ENCODE measurements around the gene FBLN1. TPM values are rescaled to one million over a fixed set of nuclear protein-coding genes. Genes with fewer than 3 reads are reported as not detected.
A peak's percentile ranks its signal among the peaks of the same experiment; 100 is the strongest.

The FBLN1 gene
- total RNA-seq, 4 donors from 2014 or later: 48.6 to 92.1 (median 68.9) TPM

DNA sequence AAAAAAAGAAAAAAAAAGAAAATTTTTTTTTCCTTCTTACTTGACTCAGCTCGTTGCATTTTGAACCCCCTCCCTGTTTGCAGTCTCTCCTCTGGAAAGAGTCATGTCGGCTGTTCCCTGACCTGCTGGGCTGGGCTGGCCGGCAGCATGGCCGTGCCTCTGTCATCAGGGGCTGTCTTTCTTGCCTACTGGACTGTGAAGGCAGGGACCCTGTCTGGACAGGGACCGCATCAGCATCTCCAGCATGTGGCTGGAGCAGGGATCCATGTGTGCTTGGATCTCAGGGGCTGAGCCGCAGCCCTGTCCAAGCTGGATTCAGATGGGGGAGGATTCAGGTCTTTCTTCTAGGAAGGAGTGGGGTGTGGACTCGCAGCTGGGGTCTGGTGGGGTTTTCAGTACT is 15.5 kb downstream of the FBLN1 start:
- DNase-seq: no peak

DNA sequence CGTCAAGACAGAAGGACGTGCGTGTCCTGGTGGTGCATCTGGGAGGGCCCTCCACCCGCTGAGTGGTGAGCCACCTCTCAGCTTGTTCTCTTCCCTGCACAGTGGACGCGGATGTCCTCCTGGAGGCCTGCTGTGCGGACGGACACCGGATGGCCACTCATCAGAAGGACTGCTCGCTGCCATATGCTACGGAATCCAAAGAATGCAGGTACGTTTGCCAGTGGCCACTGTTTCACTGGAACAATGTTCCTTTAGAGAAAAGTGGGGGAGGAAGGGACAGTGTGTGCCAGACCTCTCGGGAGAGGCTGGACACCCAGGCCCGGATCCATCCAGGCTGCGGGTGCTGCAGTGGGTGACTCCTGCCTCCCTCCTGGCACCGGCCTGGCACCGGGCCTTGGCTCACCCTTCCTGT is 15.9 kb downstream of the FBLN1 start:
- in situ Hi-C loops (cut with MboI; ENCODE audit: low pct_ligation_motif_present in 1 of 4, low pct_unique_long_range_greater_than_20kb in 1 of 4, low sequenced_read_pairs in 3 of 4): no loop called here
- no peaks in the 10 kb centered on the region for H3K36me3 ChIP-seq
- WGBS, 2 donors (ENCODE audit: low coverage in 1 of 2): 87% methylated on average over 17 of the region's 17 CpGs; no CpG with 5 or more reads in 1 of the 2 donors
- H3K27ac ChIP-seq: peak overlapping the region in 2 of 4 donors; percentile 4 to 5
- peaks cover 0 to 16% (median 0%) of the 10 kb centered on the region in 4 donors for H3K4me1 ChIP-seq
- H3K27me3 ChIP-seq: no peaks in the 10 kb centered on the region
- intact Hi-C loops (cut with DNase I; ENCODE audit: low total_unique reads): no loop called here
- no peak for DNase-seq
- H3K4me3 ChIP-seq: no peak overlapping the region
- H3K9me3 ChIP-seq: no peaks in the 10 kb centered on the region
- TF ChIP-seq POLR2AphosphoS5 (IDR thresholded peaks at IDR 0.05) (no peak), POLR2A (IDR thresholded peaks at IDR 0.05) (no peak), EP300 (IDR thresholded peaks at IDR 0.05; ENCODE audit: low read depth) (no peak)
- TF ChIP-seq, protein P1, sequence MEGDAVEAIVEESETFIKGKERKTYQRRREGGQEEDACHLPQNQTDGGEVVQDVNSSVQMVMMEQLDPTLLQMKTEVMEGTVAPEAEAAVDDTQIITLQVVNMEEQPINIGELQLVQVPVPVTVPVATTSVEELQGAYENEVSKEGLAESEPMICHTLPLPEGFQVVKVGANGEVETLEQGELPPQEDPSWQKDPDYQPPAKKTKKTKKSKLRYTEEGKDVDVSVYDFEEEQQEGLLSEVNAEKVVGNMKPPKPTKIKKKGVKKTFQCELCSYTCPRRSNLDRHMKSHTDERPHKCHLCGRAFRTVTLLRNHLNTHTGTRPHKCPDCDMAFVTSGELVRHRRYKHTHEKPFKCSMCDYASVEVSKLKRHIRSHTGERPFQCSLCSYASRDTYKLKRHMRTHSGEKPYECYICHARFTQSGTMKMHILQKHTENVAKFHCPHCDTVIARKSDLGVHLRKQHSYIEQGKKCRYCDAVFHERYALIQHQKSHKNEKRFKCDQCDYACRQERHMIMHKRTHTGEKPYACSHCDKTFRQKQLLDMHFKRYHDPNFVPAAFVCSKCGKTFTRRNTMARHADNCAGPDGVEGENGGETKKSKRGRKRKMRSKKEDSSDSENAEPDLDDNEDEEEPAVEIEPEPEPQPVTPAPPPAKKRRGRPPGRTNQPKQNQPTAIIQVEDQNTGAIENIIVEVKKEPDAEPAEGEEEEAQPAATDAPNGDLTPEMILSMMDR (IDR thresholded peaks at IDR 0.05): no peak

More for the DNA sequence above, 15.5 kb downstream of the FBLN1 start:
- Histone ChIP-seq H3K36me3 (no peaks in the 10 kb centered on the region), H3K9me3 (no peaks in the 10 kb centered on the region), H3K4me1 (peaks cover 0 to 16% (median 0%) of the 10 kb centered on the region in 4 donors), H3K4me3 (no peak overlapping the region), H3K27ac (peak overlapping the region in 2 of 4 donors; percentile 4 to 5), H3K27me3 (no peaks in the 10 kb centered on the region)
- 40 to 72% methylated on average over 1 to 7 of the region's 7 CpGs for WGBS, 2 donors (ENCODE audit: low coverage in 1 of 2)
- TF ChIP-seq, protein P1 (IDR thresholded peaks at IDR 0.05): no peak
- TF ChIP-seq EP300 (IDR thresholded peaks at IDR 0.05; ENCODE audit: low read depth): no peak
- in situ Hi-C loops (cut with MboI; ENCODE audit: low pct_ligation_motif_present in 1 of 4, low pct_unique_long_range_greater_than_20kb in 1 of 4, low sequenced_read_pairs in 3 of 4) (no loop called here), intact Hi-C loops (cut with DNase I; ENCODE audit: low total_unique reads) (no loop called here)

DNA sequence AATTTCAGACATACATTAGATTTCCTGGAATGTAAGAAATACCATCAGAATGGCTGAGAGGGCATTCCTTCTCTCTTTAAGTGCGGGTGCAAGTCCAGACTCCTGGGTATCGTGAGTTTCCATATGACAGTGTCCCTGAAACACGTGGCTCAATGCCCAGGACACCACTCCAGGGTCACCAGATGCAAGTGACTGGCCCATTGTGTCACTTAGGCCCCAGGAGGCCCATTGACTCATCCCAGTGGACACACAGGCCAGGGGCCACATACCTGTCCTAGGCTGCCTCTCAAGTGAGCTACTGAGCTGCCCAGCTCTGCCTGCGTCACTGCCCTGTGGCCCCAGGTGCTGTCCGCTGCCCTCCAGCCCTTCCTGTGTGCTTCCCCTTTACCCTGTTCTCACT is 18.5 kb downstream of the FBLN1 start:
- intact Hi-C loops (cut with DNase I; ENCODE audit: low total_unique reads) (no loop called here), in situ Hi-C loops (cut with MboI; ENCODE audit: low pct_ligation_motif_present in 1 of 4, low pct_unique_long_range_greater_than_20kb in 1 of 4, low sequenced_read_pairs in 3 of 4) (no loop called here)
- H3K27ac ChIP-seq: no peak overlapping the region
- no peaks in the 10 kb centered on the region for H3K36me3 ChIP-seq
- no peak for DNase-seq
- 70% methylated on average over 5 of the region's 5 CpGs; no CpG with 5 or more reads in 1 of the 2 donors for WGBS, 2 donors (ENCODE audit: low coverage in 1 of 2)
- TF ChIP-seq POLR2A (IDR thresholded peaks at IDR 0.05): no peak
- TF ChIP-seq, protein P1 (IDR thresholded peaks at IDR 0.05): no peak
- TF ChIP-seq POLR2AphosphoS5 (IDR thresholded peaks at IDR 0.05): no peak
- TF ChIP-seq EP300 (IDR thresholded peaks at IDR 0.05; ENCODE audit: low read depth): no peak
- no peaks in the 10 kb centered on the region for H3K27me3 ChIP-seq
- no peaks in the 10 kb centered on the region for H3K9me3 ChIP-seq
- H3K4me3 ChIP-seq: no peak overlapping the region
- H3K4me1 ChIP-seq: peaks cover 0 to 7% (median 0%) of the 10 kb centered on the region in 4 donors

DNA sequence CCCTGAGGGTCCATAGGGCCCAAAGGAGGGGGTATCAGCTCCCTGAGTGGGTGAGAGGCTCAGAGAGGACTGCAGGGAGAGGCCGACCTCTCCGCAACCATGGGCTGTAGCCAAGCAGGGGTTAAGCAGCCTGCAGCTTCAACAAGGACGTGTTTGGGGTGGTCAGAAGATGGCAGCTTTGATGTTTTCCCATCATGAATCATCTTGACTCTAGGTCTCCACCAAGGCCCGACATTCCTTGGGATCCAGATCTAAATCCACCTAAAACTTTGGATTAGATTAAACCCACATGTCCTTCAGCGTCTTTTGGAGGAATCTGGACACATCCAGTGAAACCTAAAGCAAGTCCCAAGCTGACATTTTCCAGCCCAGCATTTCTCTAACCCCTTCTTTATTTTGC is 19.8 kb downstream of the FBLN1 start:
- TF ChIP-seq EP300 (IDR thresholded peaks at IDR 0.05; ENCODE audit: low read depth) (no peak), POLR2AphosphoS5 (IDR thresholded peaks at IDR 0.05) (no peak), POLR2A (IDR thresholded peaks at IDR 0.05) (no peak)
- TF ChIP-seq, protein P1 (IDR thresholded peaks at IDR 0.05): no peak
- intact Hi-C loops (cut with DNase I; ENCODE audit: low total_unique reads): no loop called here
- no peak for DNase-seq
- H3K4me1 ChIP-seq: peaks cover 0 to 3% (median 0%) of the 10 kb centered on the region in 4 donors
- H3K9me3 ChIP-seq: no peaks in the 10 kb centered on the region
- in situ Hi-C loops (cut with MboI; ENCODE audit: low pct_ligation_motif_present in 1 of 4, low pct_unique_long_range_greater_than_20kb in 1 of 4, low sequenced_read_pairs in 3 of 4): no loop called here
- no peak overlapping the region for H3K4me3 ChIP-seq
- peak overlapping the region in 1 of 4 donors; percentile 17 for H3K27ac ChIP-seq
- H3K36me3 ChIP-seq: no peaks in the 10 kb centered on the region
- 70% methylated on average over 5 of the region's 5 CpGs; no CpG with 5 or more reads in 1 of the 2 donors for WGBS, 2 donors (ENCODE audit: low coverage in 1 of 2)
- H3K27me3 ChIP-seq: no peaks in the 10 kb centered on the region

Measured in transverse colon (tissue), 4 donors.